KMS-11 (cell line): Measurements from ENCODE around the gene RAMACL.

Experiments used
- H2AFZ ChIP-seq: fragments of 200-600 bp; sonication (generic); 2 replicates; pipeline ENCODE4 v1.6.1; 2016; ENCODE audit warnings: antibody characterized with exemption, mixed run types, low read depth
- H3K27ac ChIP-seq: fragments of 200-600 bp; sonication (generic); 2 replicates; pipeline ENCODE4 v1.6.1; 2016; ENCODE audit warnings: mild to moderate bottlenecking, mixed run types
- H3K27me3 ChIP-seq: fragments of 200-600 bp; sonication (generic); 2 replicates; pipeline ENCODE4 v1.6.1; 2017; ENCODE audit warnings: mild to moderate bottlenecking, low read depth, mixed run types, moderate library complexity; ENCODE audit not compliant: insufficient read depth
- H3K36me3 ChIP-seq: fragments of 200-600 bp; sonication (generic); 2 replicates; pipeline ENCODE4 v1.6.1; 2017; ENCODE audit warnings: mild to moderate bottlenecking, mixed run types; ENCODE audit not compliant: insufficient read depth
- H3K4me1 ChIP-seq: fragments of 200-600 bp; sonication (generic); 2 replicates; pipeline ENCODE4 v1.6.1; 2016; ENCODE audit warnings: mild to moderate bottlenecking, low read depth, mixed run types; ENCODE audit not compliant: poor library complexity, severe bottlenecking
- H3K4me2 ChIP-seq: fragments of 200-600 bp; sonication (generic); 2 replicates; pipeline ENCODE4 v1.7.0; 2016; ENCODE audit warnings: mild to moderate bottlenecking, mixed run types
- H3K4me3 ChIP-seq: fragments of 200-600 bp; sonication (generic); IDR thresholded peaks from 2 replicates; pipeline ENCODE4 v1.6.1; 2017; ENCODE audit warnings: low read depth, low read length, mixed read lengths; ENCODE audit not compliant: insufficient read depth
- H3K79me2 ChIP-seq: fragments of 200-600 bp; sonication (generic); 2 replicates; pipeline ENCODE4 v1.6.1; 2016; ENCODE audit warnings: low read depth, mixed run types; ENCODE audit not compliant: insufficient read depth
- H3K9ac ChIP-seq: fragments of 200-600 bp; sonication (generic); 2 replicates; pipeline ENCODE4 v1.6.1; 2016; ENCODE audit warnings: mild to moderate bottlenecking, mixed run types
- H4K20me1 ChIP-seq: fragments of 200-600 bp; sonication (generic); 2 replicates; pipeline ENCODE4 v1.6.1; 2016; ENCODE audit warnings: mild to moderate bottlenecking, mixed run types; ENCODE audit not compliant: insufficient read depth
- CTCF ChIP-seq: fragments of 200-600 bp; sonication (generic); conservative IDR thresholded peaks from 2 replicates; pipeline ENCODE4 v1.6.1; 2017; ENCODE audit warnings: low read depth, mild to moderate bottlenecking, antibody characterized with exemption, low read length, moderate library complexity, mixed read lengths

The RAMACL gene

GRCh38 chr6:166597711-166598440, 11.4 kb upstream of the RAMACL start:
- Histone ChIP-seq H3K79me2 (no peaks in the 10 kb centered on the region), H3K36me3 (no peaks in the 10 kb centered on the region; the same call in 1 of the 2 replicates), H3K4me1 (no peaks in the 10 kb centered on the region), H3K4me2 (no peak overlapping the region), H3K9ac (no peak overlapping the region), H3K4me3 (no peak overlapping the region), H4K20me1 (no peaks in the 10 kb centered on the region), H2AFZ (no peak overlapping the region), H3K27ac (no peak overlapping the region), H3K27me3 (no peaks in the 10 kb centered on the region)
- TF ChIP-seq CTCF, result no peak

GRCh38 chr6:166596776-166597507, 10.5 kb upstream of the RAMACL start:
- no peak for TF ChIP-seq CTCF
- Histone ChIP-seq H3K27me3 (no peaks in the 10 kb centered on the region), H4K20me1 (no peaks in the 10 kb centered on the region), H3K4me3 (no peak overlapping the region), H3K4me1 (no peaks in the 10 kb centered on the region), H3K27ac (no peak overlapping the region), H3K9ac (no peak overlapping the region), H3K4me2 (no peak overlapping the region), H3K79me2 (no peaks in the 10 kb centered on the region), H2AFZ (no peak overlapping the region), H3K36me3 (no peaks in the 10 kb centered on the region; the same call in 1 of the 2 replicates)

- H3K9ac ChIP-seq, result no peak overlapping the region
- no peaks in the 10 kb centered on the region for H3K79me2 ChIP-seq
- no peak overlapping the region for H3K27ac ChIP-seq
- no peaks in the 10 kb centered on the region; the same call in 1 of the 2 replicates for H3K36me3 ChIP-seq
- H3K27me3 ChIP-seq, result no peaks in the 10 kb centered on the region
- H4K20me1 ChIP-seq, result no peaks in the 10 kb centered on the region
- H3K4me1 ChIP-seq, result no peaks in the 10 kb centered on the region
- TF ChIP-seq CTCF, result no peak
- no peak overlapping the region for H3K4me3 ChIP-seq
- H3K4me2 ChIP-seq, result no peak overlapping the region
- no peak overlapping the region for H2AFZ ChIP-seq
Measured at GRCh38 chr6:166595949-166596348, 9.5 kb upstream of the RAMACL start.

GRCh38 chr6:166595061-166595780, 8.7 kb upstream of the RAMACL start:
- H3K36me3 ChIP-seq, result no peaks in the 10 kb centered on the region
- H3K27me3 ChIP-seq, result no peaks in the 10 kb centered on the region
- H2AFZ ChIP-seq, result no peak overlapping the region
- H3K4me3 ChIP-seq, result no peak overlapping the region
- no peaks in the 10 kb centered on the region for H3K79me2 ChIP-seq
- H3K9ac ChIP-seq, result no peak overlapping the region
- no peak overlapping the region for H3K27ac ChIP-seq
- H3K4me1 ChIP-seq, result no peaks in the 10 kb centered on the region
- no peak overlapping the region for H3K4me2 ChIP-seq
- TF ChIP-seq CTCF, result no peak
- H4K20me1 ChIP-seq, result no peaks in the 10 kb centered on the region
